ENCODE data around the gene CAMK4.

Gene CAMK4

DNA sequence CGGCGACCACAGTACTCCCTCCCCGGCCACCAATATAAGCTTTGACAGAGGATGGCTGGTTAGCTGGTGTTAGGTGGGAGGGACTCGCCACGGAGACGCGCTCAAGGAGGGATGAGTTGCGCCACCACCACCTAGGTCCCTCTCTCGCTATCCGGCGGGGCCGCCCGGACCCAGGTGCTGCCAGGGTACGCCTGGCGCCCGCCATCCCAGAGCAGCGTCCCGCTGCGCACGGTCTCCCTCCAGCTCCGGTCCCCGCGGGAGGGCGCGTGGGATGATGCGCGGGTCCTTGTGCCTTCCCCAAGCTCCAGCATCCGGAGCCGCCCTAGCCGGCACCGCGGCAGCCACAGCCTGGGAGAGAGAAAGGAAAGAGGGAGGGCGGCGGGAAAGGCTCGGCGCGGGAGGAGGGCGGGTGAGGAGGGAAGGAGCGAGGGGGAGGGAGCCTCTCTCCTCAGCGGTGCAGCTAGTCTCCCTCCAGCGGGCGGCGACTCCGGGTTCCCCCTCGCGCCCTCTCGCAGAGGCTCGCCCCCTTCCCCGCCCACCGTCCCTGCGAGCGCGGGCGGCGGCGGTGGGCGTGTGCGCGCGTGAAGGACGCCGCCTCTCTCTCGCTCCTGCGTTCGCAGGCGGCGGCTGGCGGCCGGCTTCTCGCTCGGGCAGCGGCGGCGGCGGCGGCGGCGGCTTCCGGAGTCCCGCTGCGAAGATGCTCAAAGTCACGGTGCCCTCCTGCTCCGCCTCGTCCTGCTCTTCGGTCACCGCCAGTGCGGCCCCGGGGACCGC is at the start of gene CAMK4:
Gene CAMK4, plus strand, starts transcription at position 598 of the 774 bp plus-strand sequence. Its CDS starts 100 bp downstream, at position 698.
- DNase-seq, result peak; percentile 76

- DNase-seq, result no peak
Observed at GRCh38 chr5:111183064-111183463, 41.1 kb upstream of the CAMK4 start.

DNA sequence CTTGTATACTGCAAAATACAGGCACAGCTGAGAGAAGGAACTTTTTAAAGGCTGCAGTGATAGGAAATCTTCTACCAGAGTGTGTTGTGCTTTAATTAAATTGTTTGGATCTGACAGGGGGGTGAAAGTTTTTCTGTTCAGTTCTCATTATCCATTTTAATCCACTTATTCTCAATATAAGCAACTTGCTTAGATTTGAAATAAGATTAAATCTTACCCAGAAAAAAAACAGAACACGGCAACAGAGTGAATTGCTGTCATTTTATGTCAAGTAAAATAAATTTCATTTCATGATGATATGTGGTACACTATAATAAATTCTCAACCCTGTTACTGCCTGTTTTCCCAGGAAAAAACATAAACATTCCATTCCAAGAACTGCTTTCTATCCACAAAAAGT is 37.1 kb upstream of the CAMK4 start:
- no peak for DNase-seq

GRCh38 chr5:111194053-111194452 is 30.1 kb upstream of the CAMK4 start:
- DNase-seq, result no peak

GRCh38 chr5:111194925-111195324 is 29.3 kb upstream of the CAMK4 start:
- DNase-seq, result no peak

GRCh38 chr5:111197523-111197922 is 26.7 kb upstream of the CAMK4 start:
- DNase-seq, result no peak

DNA sequence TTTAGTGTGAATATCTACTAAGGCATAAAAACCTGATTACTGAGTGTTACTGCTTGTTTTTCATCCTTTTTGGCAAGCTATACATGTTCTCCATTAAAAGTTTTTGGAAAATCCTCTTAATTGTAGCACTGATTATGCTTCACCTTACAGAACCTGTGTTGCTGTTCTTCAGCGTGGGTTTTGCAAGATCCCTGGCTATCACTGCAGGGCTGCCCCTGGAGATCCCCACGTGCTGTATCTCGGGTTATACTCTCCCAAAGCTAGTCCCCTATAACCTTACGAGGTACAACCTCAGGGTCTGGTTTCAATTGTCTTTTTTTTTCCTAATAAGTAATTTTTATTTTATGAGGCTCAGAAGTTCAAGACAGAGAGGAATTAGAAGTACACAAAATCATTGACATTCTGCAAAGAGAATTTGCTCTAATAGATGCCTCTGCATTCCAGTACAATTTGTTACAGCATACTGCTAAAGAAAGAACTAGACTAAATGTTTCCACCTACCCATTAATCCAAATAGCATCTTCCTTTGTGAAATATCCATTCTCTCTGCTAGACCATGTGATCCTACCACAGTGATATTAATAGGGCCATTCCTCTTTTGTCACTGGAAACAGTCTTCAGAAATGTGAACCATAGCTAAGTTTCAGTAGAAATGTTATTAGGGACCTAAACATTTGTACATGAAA is 25.8 kb upstream of the CAMK4 start:
- no peak for DNase-seq

DNA sequence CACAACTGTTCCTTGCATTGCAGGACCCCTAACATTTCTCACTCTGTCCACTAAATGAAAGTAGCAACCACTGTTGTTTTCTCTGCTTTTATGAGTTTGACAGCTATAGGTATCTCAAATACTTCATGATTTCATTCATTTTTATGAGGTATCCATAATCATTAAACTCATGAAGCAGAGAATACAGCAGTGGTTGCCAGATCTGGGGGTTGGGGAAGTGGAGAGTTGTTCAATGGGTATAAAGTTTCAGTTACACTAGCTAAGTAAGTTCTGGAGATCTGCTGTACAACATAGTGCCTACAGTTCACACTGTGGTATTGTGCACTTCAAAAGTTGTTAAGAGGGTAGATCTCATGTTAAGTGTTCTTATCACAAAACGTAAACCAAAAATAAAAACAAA is 23.4 kb upstream of the CAMK4 start:
- no peak for DNase-seq

- no peak for DNase-seq
Observed at GRCh38 chr5:111201705-111202104, 22.5 kb upstream of the CAMK4 start.

DNA sequence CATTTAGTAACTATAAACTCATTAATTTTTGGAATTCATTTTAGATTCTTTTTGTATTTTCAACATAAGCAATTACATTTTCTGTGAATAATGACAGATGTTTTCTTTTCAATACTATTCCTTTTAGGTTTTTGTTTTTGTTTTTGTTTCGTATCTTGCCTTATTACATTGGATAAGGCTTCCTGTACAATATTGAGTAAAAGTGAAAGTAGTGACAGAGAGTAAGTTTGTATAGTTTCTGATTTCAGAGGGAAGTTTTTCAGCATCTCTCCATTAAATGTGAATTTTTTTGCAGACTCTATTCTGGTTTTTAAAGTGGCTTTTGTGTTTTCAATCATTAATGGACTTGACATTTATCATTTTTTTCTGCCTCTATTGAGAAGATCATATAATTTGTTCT is 12.8 kb upstream of the CAMK4 start:
- DNase-seq, result no peak

GRCh38 chr5:111214052-111214742 is 10.0 kb upstream of the CAMK4 start:
- DNase-seq, result no peak

GRCh38 chr5:111215971-111216370 is 8.2 kb upstream of the CAMK4 start:
- DNase-seq, result no peak

DNA sequence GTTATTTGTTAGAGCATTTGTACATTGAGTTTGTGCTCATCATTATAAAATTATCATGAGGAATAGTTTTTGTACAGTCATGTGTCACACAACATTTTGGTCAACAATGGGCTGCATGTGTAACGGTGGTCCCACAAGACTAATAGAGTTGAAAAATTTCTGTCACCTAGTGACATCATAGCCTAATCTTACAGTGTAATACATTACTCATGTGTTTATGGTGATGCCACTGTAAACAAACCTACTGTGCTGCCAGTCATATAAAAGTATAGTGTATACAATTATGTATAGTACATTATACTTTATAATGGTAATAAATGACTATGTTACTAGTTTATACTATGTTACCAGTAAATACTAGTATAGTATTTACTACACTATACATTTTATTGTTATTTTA is 3.0 kb upstream of the CAMK4 start:
- no peak for DNase-seq

DNA sequence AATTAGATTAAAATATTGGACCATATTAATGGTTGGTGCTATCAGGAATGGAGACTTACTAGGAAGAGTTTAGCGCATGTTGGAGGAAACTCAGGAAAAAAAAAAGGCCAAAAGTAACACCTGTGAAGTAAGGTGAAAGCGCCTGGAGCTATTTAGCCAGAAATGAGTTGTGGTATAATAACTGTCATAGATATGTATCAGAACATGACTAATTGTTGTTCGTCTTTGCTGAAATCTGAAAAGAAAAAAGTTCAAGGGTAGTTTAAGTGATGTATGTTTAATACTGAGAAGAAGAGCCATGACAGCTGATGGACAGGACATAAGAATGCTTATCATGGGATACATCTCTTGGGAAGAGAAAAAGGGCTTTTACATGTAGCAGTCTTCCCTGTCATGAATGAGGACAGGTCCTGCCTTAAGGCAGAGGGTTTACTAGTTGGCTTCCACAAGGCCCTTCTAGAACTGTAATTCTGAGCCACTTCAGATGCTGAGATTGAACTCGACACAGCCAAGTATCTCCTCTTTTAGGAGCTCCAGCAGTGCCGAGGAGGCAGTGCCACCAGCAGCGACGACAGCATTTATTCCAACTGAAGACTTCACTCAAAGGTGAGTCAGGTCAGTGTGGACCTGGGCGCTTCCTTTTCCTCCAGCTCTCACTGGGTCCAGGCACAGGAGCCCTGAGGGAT is 940 bp upstream of the CAMK4 start:
- DNase-seq, result peak; percentile 24

GRCh38 chr5:111224561-111225345 is 569 bp downstream of the CAMK4 start:
- DNase-seq, result peak; percentile 57

DNA sequence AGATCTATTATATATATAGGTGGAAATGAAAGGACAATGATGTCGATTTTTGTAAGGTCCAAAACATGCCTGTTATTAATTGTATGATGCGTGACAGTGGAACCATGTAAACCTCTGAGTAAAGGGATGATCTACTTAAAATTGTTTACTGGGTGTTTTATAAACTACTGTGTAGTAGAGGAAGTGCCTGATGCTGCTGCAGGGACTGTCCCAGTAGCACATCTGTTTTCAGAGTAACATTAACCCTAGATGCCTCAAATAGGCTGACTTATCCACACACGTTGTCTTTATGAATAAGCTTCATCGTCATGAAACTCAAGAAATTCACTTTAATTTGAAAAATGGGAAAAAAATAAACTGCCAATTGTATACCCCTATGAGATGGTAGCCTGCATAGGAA is 1.7 kb downstream of the CAMK4 start:
- DNase-seq, result peak; percentile 29

GRCh38 chr5:111226556-111226955 is 2.4 kb downstream of the CAMK4 start:
- no peak for DNase-seq

GRCh38 chr5:111227226-111227782 is 3.1 kb downstream of the CAMK4 start:
- DNase-seq, result peak; percentile 14

DNA sequence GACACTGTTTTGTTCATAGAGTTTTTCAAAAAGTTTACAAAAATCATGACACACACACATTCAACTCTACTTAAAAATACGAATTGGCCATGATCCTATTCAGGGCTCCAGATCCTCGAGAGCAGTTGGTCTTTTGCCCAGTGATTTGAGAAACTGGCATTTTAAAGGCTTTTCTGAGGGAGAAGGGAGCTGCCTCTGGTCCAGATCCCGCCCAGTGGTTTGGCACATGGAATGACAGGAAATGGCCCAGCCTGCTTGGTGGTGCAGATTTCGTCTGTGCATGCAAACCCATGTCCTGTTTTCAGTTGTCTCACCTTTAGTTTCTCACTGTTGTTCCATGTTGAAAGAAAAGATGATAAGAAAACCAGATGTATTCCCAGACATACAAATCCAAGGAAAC is 3.6 kb downstream of the CAMK4 start:
- DNase-seq, result no peak

DNA sequence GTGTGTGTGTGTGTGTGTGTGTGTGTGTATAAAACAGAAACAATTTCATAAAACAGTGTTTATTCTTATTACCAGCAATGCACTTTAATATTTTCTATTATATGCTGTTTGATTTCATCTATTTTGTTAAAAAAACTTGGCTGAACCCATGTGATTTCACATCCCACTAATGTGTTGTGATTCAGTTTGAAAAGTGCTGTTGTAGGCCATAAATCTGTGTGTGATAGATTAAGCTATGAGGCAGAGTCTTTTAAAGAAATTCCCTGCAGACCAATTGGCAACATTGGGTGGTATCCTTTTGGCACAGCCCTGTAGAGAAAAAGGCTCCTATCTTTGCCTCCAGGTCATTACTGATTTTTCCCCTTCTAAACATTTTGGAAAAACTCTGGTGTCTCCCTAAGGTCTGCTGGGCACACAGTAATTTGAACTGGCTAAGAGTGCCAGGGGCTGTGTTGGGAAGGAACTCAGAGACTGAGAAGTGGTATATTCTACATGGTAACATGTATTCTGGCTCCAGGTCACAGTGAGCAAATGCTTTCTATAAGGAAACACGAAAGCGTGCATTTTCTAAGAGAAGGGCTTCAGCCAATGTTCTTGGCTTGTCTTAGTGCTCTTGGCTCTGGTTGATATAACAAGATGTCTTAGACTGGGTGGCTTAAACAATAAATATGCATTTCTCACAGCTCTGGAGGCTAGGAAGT is 4.5 kb downstream of the CAMK4 start:
- no peak for DNase-seq

GRCh38 chr5:111229221-111229835 is 5.1 kb downstream of the CAMK4 start:
- DNase-seq, result no peak
